Esophagus squamous epithelium (tissue), 4 donors: ENCODE measurements around the gene IGF1R.

Experiments
- POLR2A ChIP-seq, 4 donors: fragments of 450-650 bp; IDR thresholded peaks; one replicate each; pipeline ENCODE4 v1.6.1; 2017; ENCODE audit warnings: antibody characterized with exemption in 4 of 4, mild to moderate bottlenecking in 4 of 4, moderate library complexity in 3 of 4
- TF ChIP-seq, protein P1 (sequence below), 6 experiments: fragments of 450-650 bp in 4 of 6; fragments of 200-600 bp in 2 of 6; sonication (generic) in 2 of 6; IDR thresholded peaks; one replicate each; pipeline ENCODE4 v1.5.1; 2016 to 2019; ENCODE audit warnings: antibody characterized with exemption in 6 of 6, mild to moderate bottlenecking in 4 of 6, moderate library complexity in 4 of 6

DNA sequence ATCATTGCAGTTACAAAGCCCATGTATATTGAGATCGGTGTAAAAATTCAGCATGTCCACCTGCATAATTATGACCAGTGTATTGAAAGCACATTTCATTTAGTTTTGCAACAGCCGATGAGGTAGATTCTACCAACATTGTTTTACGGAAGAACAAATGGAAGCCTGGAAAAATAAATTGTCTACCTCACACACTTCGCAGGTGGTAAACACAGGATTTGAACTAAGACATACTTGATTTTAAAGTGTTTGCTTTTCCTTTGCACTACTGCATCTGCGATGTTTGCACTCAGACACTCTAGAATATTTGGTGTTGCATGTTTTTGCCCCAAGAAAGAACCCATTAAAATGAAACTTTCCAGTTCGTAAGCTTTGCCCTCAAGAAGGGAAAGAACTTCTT lies 210.8 kb downstream of the IGF1R start:
- TF ChIP-seq, protein P1, sequence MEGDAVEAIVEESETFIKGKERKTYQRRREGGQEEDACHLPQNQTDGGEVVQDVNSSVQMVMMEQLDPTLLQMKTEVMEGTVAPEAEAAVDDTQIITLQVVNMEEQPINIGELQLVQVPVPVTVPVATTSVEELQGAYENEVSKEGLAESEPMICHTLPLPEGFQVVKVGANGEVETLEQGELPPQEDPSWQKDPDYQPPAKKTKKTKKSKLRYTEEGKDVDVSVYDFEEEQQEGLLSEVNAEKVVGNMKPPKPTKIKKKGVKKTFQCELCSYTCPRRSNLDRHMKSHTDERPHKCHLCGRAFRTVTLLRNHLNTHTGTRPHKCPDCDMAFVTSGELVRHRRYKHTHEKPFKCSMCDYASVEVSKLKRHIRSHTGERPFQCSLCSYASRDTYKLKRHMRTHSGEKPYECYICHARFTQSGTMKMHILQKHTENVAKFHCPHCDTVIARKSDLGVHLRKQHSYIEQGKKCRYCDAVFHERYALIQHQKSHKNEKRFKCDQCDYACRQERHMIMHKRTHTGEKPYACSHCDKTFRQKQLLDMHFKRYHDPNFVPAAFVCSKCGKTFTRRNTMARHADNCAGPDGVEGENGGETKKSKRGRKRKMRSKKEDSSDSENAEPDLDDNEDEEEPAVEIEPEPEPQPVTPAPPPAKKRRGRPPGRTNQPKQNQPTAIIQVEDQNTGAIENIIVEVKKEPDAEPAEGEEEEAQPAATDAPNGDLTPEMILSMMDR (IDR thresholded peaks at IDR 0.05): no peak
- TF ChIP-seq POLR2A (IDR thresholded peaks at IDR 0.05): no peak
